Measurements from ENCODE around the gene OR7G2. TPM values are rescaled to one million over a fixed set of nuclear protein-coding genes. Genes with fewer than 3 reads are reported as not detected.
"Not testable (repeated sequence)": the region's sequence is repeated elsewhere in the genome, so short reads cannot be mapped to it uniquely, and the experiment has no call there.

Gene OR7G2
- total and polyA plus RNA-seq, 11 donors, result not detected

GRCh38 chr19:9054765-9055164, 52.5 kb downstream of the OR7G2 start:
- no peaks in the 10 kb centered on the region for H3K36me3 ChIP-seq
- no peak for DNase-seq
- H3K4me3 ChIP-seq, result no peak overlapping the region
- TF ChIP-seq POLR2A (IDR thresholded peaks at IDR 0.05) (no peak), CTCF (IDR thresholded peaks at IDR 0.05) (no peak)
- peaks cover 0 to 10% (median 2%) of the 10 kb centered on the region in 9 donors for H3K27me3 ChIP-seq
- no peak for ATAC-seq
- no peaks in the 10 kb centered on the region for H3K4me1 ChIP-seq
- H3K9me3 ChIP-seq, result no peaks in the 10 kb centered on the region
- intact Hi-C loops (cut with DNase I), result no loop called here
- 23 to 30% (median 28%) methylated on average over 8 of the region's 8 CpGs for WGBS, 4 donors
- no peak overlapping the region for H3K27ac ChIP-seq

- Histone ChIP-seq H3K9me3 (no peaks in the 10 kb centered on the region), H3K36me3 (no peaks in the 10 kb centered on the region), H3K27ac (no peak overlapping the region), H3K27me3 (peaks cover 0 to 10% (median 2%) of the 10 kb centered on the region in 9 donors), H3K4me1 (no peaks in the 10 kb centered on the region), H3K4me3 (no peak overlapping the region)
- TF ChIP-seq CTCF (IDR thresholded peaks at IDR 0.05) (no peak), POLR2A (IDR thresholded peaks at IDR 0.05) (no peak)
- 83 to 90% (median 86%) methylated on average over 8 of the region's 8 CpGs for WGBS, 4 donors
- ATAC-seq (no peak), DNase-seq (no peak)
- intact Hi-C loops (cut with DNase I), result no loop called here
These were observed 53.1 kb downstream of the OR7G2 start for GRCh38 chr19:9054207-9054606.

- DNase-seq; H3K9me3 ChIP-seq; H3K4me3 ChIP-seq; ATAC-seq; intact Hi-C loops (cut with DNase I); H3K36me3 ChIP-seq; H3K27ac ChIP-seq; H3K4me1 ChIP-seq: not testable (repeated sequence)
- 94 to 99% (median 95%) methylated on average over 6 of the region's 6 CpGs for WGBS, 4 donors
- peaks cover 0 to 10% (median 2%) of the 10 kb centered on the region in 9 donors for H3K27me3 ChIP-seq
These were observed 53.6 kb downstream of the OR7G2 start for GRCh38 chr19:9053674-9054073.

GRCh38 chr19:9052894-9053293, 54.4 kb downstream of the OR7G2 start:
- H3K4me3 ChIP-seq, result no peak overlapping the region
- H3K36me3 ChIP-seq, result no peaks in the 10 kb centered on the region
- H3K27me3 ChIP-seq, result peaks cover 0 to 13% (median 2%) of the 10 kb centered on the region in 9 donors
- H3K9me3 ChIP-seq, result no peaks in the 10 kb centered on the region
- WGBS, 4 donors, result 79 to 88% (median 83%) methylated on average over 4 of the region's 4 CpGs
- DNase-seq (no peak), ATAC-seq (no peak)
- TF ChIP-seq POLR2A (IDR thresholded peaks at IDR 0.05) (no peak), CTCF (IDR thresholded peaks at IDR 0.05) (no peak)
- intact Hi-C loops (cut with DNase I), result no loop called here
- H3K27ac ChIP-seq, result no peak overlapping the region
- H3K4me1 ChIP-seq, result no peaks in the 10 kb centered on the region

Other genes starting within 250 kb of the OR7G2 start
- gene MUC16, start 97.1 kb downstream of the OR7G2 start, total RNA-seq, result 10 to 100 TPM in 1 of 9 donors, under 1 TPM in 3, not detected in 5; under 0.01 to 16.2 (median 0.05) TPM
- not detected for gene MUC16, start 97.1 kb downstream of the OR7G2 start, polyA plus RNA-seq
- gene OR1M1, start 20.4 kb downstream of the OR7G2 start, total RNA-seq, result not detected
- not detected for gene OR1M1, start 20.4 kb downstream of the OR7G2 start, polyA plus RNA-seq
- gene OR7G1, start 8.3 kb upstream of the OR7G2 start, total RNA-seq, result not detected
- not detected for gene OR7G1, start 8.3 kb upstream of the OR7G2 start, polyA plus RNA-seq
- not detected for gene OR7G3, start 19.5 kb upstream of the OR7G2 start, total RNA-seq
- not detected for gene OR7G3, start 19.5 kb upstream of the OR7G2 start, polyA plus RNA-seq
- gene ZNF317, start 32.9 kb upstream of the OR7G2 start, total RNA-seq, result 10 to 100 TPM in 7 of 9 donors, 1 to 10 TPM in 2; 8.4 to 21.6 (median 13.5) TPM
- gene ZNF317, start 32.9 kb upstream of the OR7G2 start, polyA plus RNA-seq, result 10 to 100 TPM; 10.7 to 16.8 TPM
- gene OR7D2, start 71.5 kb upstream of the OR7G2 start, total RNA-seq, result not detected
- gene OR7D2, start 71.5 kb upstream of the OR7G2 start, polyA plus RNA-seq, result not detected
- not detected for gene OR7D4, start 112.1 kb upstream of the OR7G2 start, total RNA-seq
- not detected for gene OR7D4, start 112.1 kb upstream of the OR7G2 start, polyA plus RNA-seq
- not detected for gene OR7E24, start 143.5 kb upstream of the OR7G2 start, total RNA-seq
- not detected for gene OR7E24, start 143.5 kb upstream of the OR7G2 start, polyA plus RNA-seq
- gene ZNF699, start 202.4 kb upstream of the OR7G2 start, total RNA-seq, result 1 to 10 TPM; 2.7 to 6.3 (median 4.1) TPM
- gene ZNF699, start 202.4 kb upstream of the OR7G2 start, polyA plus RNA-seq, result 1 to 10 TPM in 1 of 2 donors, under 1 TPM in 1; 0.91 to 3.0 TPM
- gene ZNF559, start 216.7 kb upstream of the OR7G2 start, total RNA-seq, result 10 to 100 TPM; 12.3 to 19.1 (median 15.1) TPM
- 10 to 100 TPM; 16.4 to 23.4 TPM for gene ZNF559, start 216.7 kb upstream of the OR7G2 start, polyA plus RNA-seq